Measurements from ENCODE around the gene PNMA8C. TPM values are rescaled to one million over a fixed set of nuclear protein-coding genes. Genes with fewer than 3 reads are reported as not detected.
"Not testable (repeated sequence)": the region's sequence is repeated elsewhere in the genome, so short reads cannot be mapped to it uniquely, and the experiment has no call there.

The PNMA8C gene
- total RNA-seq, 1 donor from 2014 or later, result 0.52 TPM

DNA sequence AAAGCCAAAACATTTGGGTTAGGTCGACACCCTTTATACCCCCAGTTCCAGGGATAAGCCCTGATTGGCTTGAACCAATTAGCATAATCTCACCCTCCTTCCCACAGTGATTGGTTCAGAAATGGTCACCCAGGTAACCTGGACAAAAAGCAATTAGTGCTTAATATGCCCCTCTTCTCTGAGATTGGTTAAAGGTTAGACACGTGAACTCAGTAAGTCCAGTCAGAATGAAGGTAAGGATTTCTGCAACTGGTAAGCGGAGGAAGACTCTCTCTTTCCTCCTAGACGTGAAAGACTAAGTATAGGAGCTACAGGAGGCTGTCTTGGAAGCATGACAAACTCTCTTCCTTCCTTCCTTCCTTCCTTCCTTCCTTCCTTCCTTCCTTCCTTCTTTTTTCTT, 1.3 kb upstream of the PNMA8C start:
- Histone ChIP-seq H3K27me3 (ENCODE audit: control insufficient read depth in 3 of 3, insufficient read depth in 3 of 3, low read length in 3 of 3) (peaks cover 17 to 47% (median 47%) of the 10 kb centered on the region in 3 donors), H3K9me3 (ENCODE audit: control insufficient read depth in 3 of 3, low read length in 3 of 3) (no peaks in the 10 kb centered on the region), H3K27ac (ENCODE audit: low read depth, low read length) (no peak overlapping the region), H3K4me1 (ENCODE audit: control insufficient read depth in 3 of 3, insufficient read depth in 3 of 3, low read length in 3 of 3) (peaks cover 3 to 12% (median 6%) of the 10 kb centered on the region in 3 donors), H3K4me3 (ENCODE audit: low read length in 3 of 3) (no peak overlapping the region), H3K36me3 (ENCODE audit: control insufficient read depth in 3 of 3, insufficient read depth in 3 of 3, low read length in 3 of 3) (no peaks in the 10 kb centered on the region), H3K9ac (ENCODE audit: low read depth in 1 of 3, low read length in 3 of 3) (no peak overlapping the region)

DNA sequence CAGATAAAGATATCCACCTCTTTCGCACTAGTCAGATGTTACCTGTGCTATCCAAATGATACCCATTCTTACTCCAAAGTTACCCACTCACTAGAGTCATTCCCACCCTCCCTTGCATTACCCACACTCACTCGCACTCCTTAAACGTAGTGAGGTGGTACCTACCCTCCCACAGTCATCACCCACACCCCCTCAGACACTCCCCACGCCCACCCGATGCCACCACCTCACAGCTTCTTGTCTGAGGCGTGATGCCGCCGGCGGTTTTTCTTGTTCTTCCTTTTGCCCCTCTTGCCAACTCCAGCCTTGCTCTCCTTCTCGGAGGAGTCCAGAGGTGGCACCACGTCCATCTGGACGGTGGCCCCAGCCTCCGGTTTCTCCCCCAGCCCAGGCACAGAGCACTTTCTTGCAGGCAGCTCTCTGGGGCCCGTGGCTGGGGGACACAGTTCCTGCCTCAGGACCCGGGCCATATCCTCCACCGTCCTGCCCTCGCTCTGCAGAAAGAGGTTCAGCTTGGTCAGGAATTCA, 1.2 kb downstream of the PNMA8C start:
- H3K9me3 ChIP-seq (ENCODE audit: control insufficient read depth in 3 of 3, low read length in 3 of 3), result no peaks in the 10 kb centered on the region
- peaks cover 3 to 12% (median 6%) of the 10 kb centered on the region in 3 donors for H3K4me1 ChIP-seq (ENCODE audit: control insufficient read depth in 3 of 3, insufficient read depth in 3 of 3, low read length in 3 of 3)
- H3K27me3 ChIP-seq (ENCODE audit: control insufficient read depth in 3 of 3, insufficient read depth in 3 of 3, low read length in 3 of 3), result peaks cover 17 to 48% (median 45%) of the 10 kb centered on the region in 3 donors
- H3K27ac ChIP-seq (ENCODE audit: low read depth, low read length), result no peak overlapping the region
- H3K9ac ChIP-seq (ENCODE audit: low read depth in 1 of 3, low read length in 3 of 3), result no peak overlapping the region
- H3K36me3 ChIP-seq (ENCODE audit: control insufficient read depth in 3 of 3, insufficient read depth in 3 of 3, low read length in 3 of 3), result no peaks in the 10 kb centered on the region
- no peak overlapping the region for H3K4me3 ChIP-seq (ENCODE audit: low read length in 3 of 3)

DNA sequence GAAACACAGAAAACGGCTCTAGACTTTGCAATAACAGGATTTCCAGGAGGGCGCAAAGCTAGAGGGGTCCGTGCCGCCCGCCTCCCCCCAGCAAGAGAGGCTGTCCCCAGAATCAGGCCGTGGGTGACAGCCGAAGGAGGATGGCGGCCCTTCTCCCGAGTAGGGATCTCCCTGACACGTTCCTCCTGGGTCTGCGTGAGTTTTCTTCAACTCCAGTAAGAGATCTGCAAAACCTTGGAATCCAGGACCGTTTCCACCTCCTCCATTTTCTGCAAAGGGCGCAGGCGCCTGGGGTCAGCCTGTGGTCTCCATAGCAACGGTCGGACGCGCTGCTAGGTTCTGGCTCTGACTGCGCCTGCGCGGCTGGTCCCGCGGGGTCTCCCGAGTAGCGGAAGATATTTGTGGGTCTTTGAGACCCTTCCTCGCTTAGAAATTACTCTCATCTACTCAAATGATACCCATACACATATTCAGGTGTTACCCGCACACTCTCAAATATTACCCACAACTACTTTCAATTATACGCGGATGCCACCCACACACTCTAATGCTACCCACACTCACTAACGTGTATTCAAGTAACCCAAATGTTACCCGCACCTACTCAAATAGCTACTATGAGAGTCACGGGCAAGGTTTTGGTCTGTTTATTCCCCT, 2.1 kb downstream of the PNMA8C start:
- Histone ChIP-seq H3K4me3 (ENCODE audit: low read length in 3 of 3) (peak overlapping the region; percentile 61 to 71 (median 69)), H3K27me3 (ENCODE audit: control insufficient read depth in 3 of 3, insufficient read depth in 3 of 3, low read length in 3 of 3) (peaks cover 17 to 50% (median 45%) of the 10 kb centered on the region in 3 donors), H3K27ac (ENCODE audit: low read depth, low read length) (no peak overlapping the region), H3K9me3 (ENCODE audit: control insufficient read depth in 3 of 3, low read length in 3 of 3) (no peaks in the 10 kb centered on the region), H3K9ac (ENCODE audit: low read depth in 1 of 3, low read length in 3 of 3) (peak overlapping the region in 2 of 3 donors; percentile 44 to 62), H3K36me3 (ENCODE audit: control insufficient read depth in 3 of 3, insufficient read depth in 3 of 3, low read length in 3 of 3) (no peaks in the 10 kb centered on the region), H3K4me1 (ENCODE audit: control insufficient read depth in 3 of 3, insufficient read depth in 3 of 3, low read length in 3 of 3) (peaks cover 3 to 12% (median 6%) of the 10 kb centered on the region in 3 donors)

DNA sequence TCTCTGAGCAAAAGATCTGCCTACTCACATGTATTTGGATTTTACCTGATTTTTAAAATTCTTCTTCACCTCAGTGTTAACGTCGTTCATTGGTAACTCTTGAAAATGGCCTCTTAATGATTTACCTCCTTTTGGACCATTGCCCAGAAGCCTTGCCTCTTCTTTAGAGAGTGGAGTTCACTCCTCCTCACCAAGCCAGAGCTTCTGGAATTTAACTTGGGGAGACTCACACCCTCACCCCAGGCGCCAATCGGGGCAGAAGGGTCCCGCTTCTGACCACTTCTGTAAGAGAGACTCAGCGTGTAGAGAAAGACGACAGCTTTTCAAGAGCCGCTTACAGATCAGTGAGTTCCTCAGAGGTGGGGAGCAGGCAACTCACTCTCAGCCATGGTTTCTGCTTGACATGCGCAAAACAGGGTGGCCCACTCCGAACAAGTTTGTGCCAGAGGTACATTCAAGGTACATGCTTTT, 2.7 kb downstream of the PNMA8C start:
- Histone ChIP-seq H3K27ac (ENCODE audit: low read depth, low read length) (no peak overlapping the region), H3K9me3 (ENCODE audit: control insufficient read depth in 3 of 3, low read length in 3 of 3) (no peaks in the 10 kb centered on the region), H3K9ac (ENCODE audit: low read depth in 1 of 3, low read length in 3 of 3) (peak overlapping the region in 2 of 3 donors; percentile 34 to 62), H3K36me3 (ENCODE audit: control insufficient read depth in 3 of 3, insufficient read depth in 3 of 3, low read length in 3 of 3) (no peaks in the 10 kb centered on the region), H3K4me1 (ENCODE audit: control insufficient read depth in 3 of 3, insufficient read depth in 3 of 3, low read length in 3 of 3) (peaks cover 3 to 12% (median 6%) of the 10 kb centered on the region in 3 donors), H3K27me3 (ENCODE audit: control insufficient read depth in 3 of 3, insufficient read depth in 3 of 3, low read length in 3 of 3) (peaks cover 15 to 47% (median 42%) of the 10 kb centered on the region in 3 donors), H3K4me3 (ENCODE audit: low read length in 3 of 3) (peak overlapping the region; percentile 61 to 71 (median 69))

DNA sequence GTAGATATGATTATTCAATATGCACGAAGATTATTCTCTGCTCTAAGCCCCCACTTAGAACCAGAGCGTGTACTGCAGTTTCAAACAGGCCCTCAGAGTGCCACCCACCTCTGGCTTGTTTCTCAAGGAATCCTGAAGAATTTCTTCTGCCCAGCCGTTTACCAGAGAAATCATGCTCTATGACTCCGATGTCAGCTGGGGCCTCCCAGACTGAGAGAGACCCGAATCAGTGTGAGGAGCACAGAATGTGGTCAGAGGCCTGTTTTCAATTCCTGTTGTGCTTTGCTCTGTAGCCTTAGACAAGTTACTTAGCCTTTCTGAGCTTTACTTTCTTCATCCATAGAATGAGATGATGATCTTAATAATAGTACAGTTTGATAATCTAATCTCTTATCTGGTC, 5.5 kb downstream of the PNMA8C start:
- Histone ChIP-seq H3K27ac (ENCODE audit: low read depth, low read length) (no peak overlapping the region), H3K9me3 (ENCODE audit: control insufficient read depth in 3 of 3, low read length in 3 of 3) (no peaks in the 10 kb centered on the region), H3K4me1 (ENCODE audit: control insufficient read depth in 3 of 3, insufficient read depth in 3 of 3, low read length in 3 of 3) (peaks cover 0 to 7% (median 3%) of the 10 kb centered on the region in 3 donors), H3K27me3 (ENCODE audit: control insufficient read depth in 3 of 3, insufficient read depth in 3 of 3, low read length in 3 of 3) (peaks cover 11 to 33% (median 27%) of the 10 kb centered on the region in 3 donors), H3K36me3 (ENCODE audit: control insufficient read depth in 3 of 3, insufficient read depth in 3 of 3, low read length in 3 of 3) (no peaks in the 10 kb centered on the region), H3K9ac (ENCODE audit: low read depth in 1 of 3, low read length in 3 of 3) (no peak overlapping the region), H3K4me3 (ENCODE audit: low read length in 3 of 3) (no peak overlapping the region)

DNA sequence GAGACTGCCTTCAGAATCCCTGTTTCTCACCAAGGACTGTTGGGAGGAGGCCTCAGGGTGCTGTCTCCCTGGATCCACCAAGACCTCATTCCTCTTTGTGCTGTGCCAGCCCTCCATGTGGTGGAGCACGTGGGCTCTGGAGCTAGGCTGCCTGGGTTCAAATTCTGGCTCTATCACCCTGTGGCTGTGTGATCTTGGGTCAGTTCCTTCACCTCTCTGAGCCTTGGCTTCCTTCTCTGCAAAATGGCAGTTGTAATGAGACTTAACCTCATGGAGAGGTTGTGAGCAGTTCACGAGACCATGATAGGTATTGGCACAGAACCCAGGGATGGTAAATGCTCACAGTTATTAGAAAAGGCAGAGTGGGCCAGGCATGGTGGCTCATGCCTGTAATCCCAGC, 6.4 kb downstream of the PNMA8C start:
- Histone ChIP-seq H3K4me1 (ENCODE audit: control insufficient read depth in 3 of 3, insufficient read depth in 3 of 3, low read length in 3 of 3) (peaks cover 0 to 7% (median 3%) of the 10 kb centered on the region in 3 donors), H3K4me3 (ENCODE audit: low read length in 3 of 3) (no peak overlapping the region), H3K36me3 (ENCODE audit: control insufficient read depth in 3 of 3, insufficient read depth in 3 of 3, low read length in 3 of 3) (no peaks in the 10 kb centered on the region), H3K9ac (ENCODE audit: low read depth in 1 of 3, low read length in 3 of 3) (no peak overlapping the region), H3K27ac (ENCODE audit: low read depth, low read length) (no peak overlapping the region), H3K27me3 (ENCODE audit: control insufficient read depth in 3 of 3, insufficient read depth in 3 of 3, low read length in 3 of 3) (peaks cover 9 to 25% (median 19%) of the 10 kb centered on the region in 3 donors), H3K9me3 (ENCODE audit: control insufficient read depth in 3 of 3, low read length in 3 of 3) (no peaks in the 10 kb centered on the region)

DNA sequence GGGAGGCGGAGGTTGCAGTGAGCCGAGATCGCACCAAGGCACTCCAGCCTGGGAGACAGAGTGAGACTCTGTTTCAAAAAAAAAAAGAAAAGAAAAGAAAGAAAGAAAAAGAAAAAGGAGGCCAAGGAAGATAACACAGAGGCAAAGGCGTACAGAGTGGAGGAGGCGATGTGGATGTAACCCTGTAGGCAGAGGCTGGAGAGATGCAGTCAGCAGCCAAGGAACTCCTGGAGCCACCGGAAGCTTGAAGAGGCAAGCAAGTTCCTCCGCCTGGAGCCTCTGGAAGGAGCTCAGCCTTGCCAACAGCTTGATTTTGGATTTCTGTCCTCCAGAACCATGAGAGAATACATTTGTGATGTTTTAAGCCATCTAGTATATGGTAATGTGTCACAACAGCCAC, 8.7 kb downstream of the PNMA8C start:
- Histone ChIP-seq H3K9ac (ENCODE audit: low read depth in 1 of 3, low read length in 3 of 3) (no peak overlapping the region), H3K27ac (ENCODE audit: low read depth, low read length) (no peak overlapping the region), H3K4me3 (ENCODE audit: low read length in 3 of 3) (no peak overlapping the region), H3K9me3 (ENCODE audit: control insufficient read depth in 3 of 3, low read length in 3 of 3) (no peaks in the 10 kb centered on the region), H3K27me3 (ENCODE audit: control insufficient read depth in 3 of 3, insufficient read depth in 3 of 3, low read length in 3 of 3) (peaks cover 7 to 11% (median 10%) of the 10 kb centered on the region in 3 donors), H3K36me3 (ENCODE audit: control insufficient read depth in 3 of 3, insufficient read depth in 3 of 3, low read length in 3 of 3) (no peaks in the 10 kb centered on the region), H3K4me1 (ENCODE audit: control insufficient read depth in 3 of 3, insufficient read depth in 3 of 3, low read length in 3 of 3) (no peaks in the 10 kb centered on the region)

DNA sequence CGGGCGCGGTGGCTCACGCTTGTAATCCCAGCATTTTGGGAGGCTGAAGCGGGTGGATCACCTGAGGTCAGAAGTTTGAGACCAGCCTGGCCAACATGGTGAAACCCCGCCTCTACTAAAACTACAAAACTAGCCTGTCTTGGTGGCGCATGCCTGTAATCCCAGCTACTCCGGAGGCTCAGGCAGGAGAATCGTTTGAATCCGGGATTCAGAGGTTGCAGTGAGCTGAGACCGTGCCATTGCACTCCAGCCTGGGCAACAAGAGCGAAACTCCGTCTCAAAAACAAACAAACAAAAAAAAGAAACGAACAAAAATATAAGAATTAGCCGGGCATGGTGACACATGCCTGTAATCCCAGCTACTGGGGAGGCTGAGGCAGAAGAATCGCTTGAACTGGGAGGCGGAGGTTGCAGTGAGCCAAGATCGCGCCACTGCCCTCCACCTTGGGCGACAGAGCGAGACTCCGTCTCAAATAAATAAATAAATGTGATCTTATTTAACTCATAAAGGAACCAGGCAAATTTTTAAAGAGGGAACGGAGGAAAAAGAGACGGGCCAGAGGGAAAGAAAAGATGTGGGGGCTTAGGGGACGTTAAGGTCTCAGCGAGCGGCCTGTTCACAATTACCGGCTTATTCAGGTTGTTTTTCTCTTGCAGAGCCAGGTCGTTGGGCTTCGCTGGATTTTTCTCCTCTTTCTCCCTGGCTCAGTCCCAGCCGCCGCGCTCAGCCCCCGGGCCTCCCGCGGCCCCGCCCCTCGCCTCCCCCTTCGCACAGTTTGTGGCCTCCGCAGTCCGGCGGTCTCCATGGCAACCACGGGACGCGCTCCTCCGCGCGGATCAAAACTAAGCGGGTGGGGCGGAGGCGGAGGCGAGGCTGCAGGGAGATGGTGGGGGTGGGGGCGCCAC, 12.7 kb downstream of the PNMA8C start:
- H3K4me1 ChIP-seq (ENCODE audit: control insufficient read depth in 3 of 3, insufficient read depth in 3 of 3, low read length in 3 of 3); H3K9ac ChIP-seq (ENCODE audit: low read depth in 1 of 3, low read length in 3 of 3); H3K27ac ChIP-seq (ENCODE audit: low read depth, low read length); H3K36me3 ChIP-seq (ENCODE audit: control insufficient read depth in 3 of 3, insufficient read depth in 3 of 3, low read length in 3 of 3); H3K9me3 ChIP-seq (ENCODE audit: control insufficient read depth in 3 of 3, low read length in 3 of 3): not testable (repeated sequence)
- H3K4me3 ChIP-seq (ENCODE audit: low read length in 3 of 3), result peak overlapping the region in 1 of 3 donors; percentile 56
- H3K27me3 ChIP-seq (ENCODE audit: control insufficient read depth in 3 of 3, insufficient read depth in 3 of 3, low read length in 3 of 3), result peaks cover 26 to 43% (median 36%) of the 10 kb centered on the region in 3 donors

DNA sequence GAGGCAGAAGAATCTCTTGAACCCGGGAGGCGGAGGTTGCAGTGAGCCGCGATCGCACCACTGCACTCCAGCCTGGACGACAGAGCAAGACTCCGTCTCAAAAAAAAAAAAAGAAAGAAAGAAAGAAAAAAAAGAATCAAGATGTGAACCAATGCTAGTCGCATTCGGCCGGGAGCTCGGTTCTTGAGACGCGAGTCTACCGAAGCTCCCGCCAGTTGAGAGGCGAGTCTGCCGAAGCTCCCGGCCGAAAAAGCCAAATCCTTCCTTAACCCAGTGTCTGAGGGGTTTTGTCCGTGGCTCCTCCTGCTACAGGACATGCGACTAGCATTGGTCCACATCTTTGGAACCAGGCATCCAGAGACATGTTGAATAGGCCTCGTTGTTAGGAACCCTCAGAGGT, 13.8 kb downstream of the PNMA8C start:
- not testable (repeated sequence) for H3K27ac ChIP-seq (ENCODE audit: low read depth, low read length); H3K9ac ChIP-seq (ENCODE audit: low read depth in 1 of 3, low read length in 3 of 3); H3K4me3 ChIP-seq (ENCODE audit: low read length in 3 of 3); H3K36me3 ChIP-seq (ENCODE audit: control insufficient read depth in 3 of 3, insufficient read depth in 3 of 3, low read length in 3 of 3); H3K4me1 ChIP-seq (ENCODE audit: control insufficient read depth in 3 of 3, insufficient read depth in 3 of 3, low read length in 3 of 3); H3K9me3 ChIP-seq (ENCODE audit: control insufficient read depth in 3 of 3, low read length in 3 of 3)
- H3K27me3 ChIP-seq (ENCODE audit: control insufficient read depth in 3 of 3, insufficient read depth in 3 of 3, low read length in 3 of 3), result peaks cover 26 to 53% (median 48%) of the 10 kb centered on the region in 3 donors

Measured in skeletal muscle tissue (tissue), 4 donors.